ENCODE measurements around the gene RFC5. TPM values are rescaled to one million over a fixed set of nuclear protein-coding genes. Genes with fewer than 3 reads are reported as not detected.
"Not testable (repeated sequence)": the region's sequence is repeated elsewhere in the genome, so short reads cannot be mapped to it uniquely, and the experiment has no call there.

Gene RFC5
- total RNA-seq, 3 donors from 2014 or later: 9.8 to 14.7 (median 14.0) TPM

DNA sequence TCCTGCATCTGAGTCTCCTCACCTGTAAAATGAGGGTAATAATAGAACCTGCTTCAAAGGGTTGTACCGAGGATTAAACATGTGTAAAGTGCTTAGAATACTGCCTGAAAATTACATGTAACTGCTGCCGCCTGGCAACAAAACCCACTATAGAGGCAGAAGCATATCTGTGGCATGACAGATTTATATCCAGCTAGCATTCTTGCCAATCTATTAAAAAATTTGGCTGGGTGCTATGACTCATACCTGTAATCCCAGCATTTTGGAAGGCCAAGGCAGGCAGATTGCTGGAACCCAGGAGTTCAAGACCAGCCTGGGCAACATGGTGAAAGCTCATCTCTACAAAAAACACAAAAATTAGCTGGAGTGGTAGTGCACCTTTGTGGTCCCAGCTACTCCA, 31.3 kb upstream of the RFC5 start:
- Histone ChIP-seq H3K9me3 (no peaks in the 10 kb centered on the region), H3K4me3 (no peak overlapping the region), H3K36me3 (ENCODE audit: low read depth) (no peaks in the 10 kb centered on the region), H3K4me1 (ENCODE audit: low read depth) (no peaks in the 10 kb centered on the region)
- ATAC-seq (no peak), DNase-seq (no peak)
- intact Hi-C loops (cut with DNase I, micrococcal nuclease): no loop called here
- TF ChIP-seq, protein P1, sequence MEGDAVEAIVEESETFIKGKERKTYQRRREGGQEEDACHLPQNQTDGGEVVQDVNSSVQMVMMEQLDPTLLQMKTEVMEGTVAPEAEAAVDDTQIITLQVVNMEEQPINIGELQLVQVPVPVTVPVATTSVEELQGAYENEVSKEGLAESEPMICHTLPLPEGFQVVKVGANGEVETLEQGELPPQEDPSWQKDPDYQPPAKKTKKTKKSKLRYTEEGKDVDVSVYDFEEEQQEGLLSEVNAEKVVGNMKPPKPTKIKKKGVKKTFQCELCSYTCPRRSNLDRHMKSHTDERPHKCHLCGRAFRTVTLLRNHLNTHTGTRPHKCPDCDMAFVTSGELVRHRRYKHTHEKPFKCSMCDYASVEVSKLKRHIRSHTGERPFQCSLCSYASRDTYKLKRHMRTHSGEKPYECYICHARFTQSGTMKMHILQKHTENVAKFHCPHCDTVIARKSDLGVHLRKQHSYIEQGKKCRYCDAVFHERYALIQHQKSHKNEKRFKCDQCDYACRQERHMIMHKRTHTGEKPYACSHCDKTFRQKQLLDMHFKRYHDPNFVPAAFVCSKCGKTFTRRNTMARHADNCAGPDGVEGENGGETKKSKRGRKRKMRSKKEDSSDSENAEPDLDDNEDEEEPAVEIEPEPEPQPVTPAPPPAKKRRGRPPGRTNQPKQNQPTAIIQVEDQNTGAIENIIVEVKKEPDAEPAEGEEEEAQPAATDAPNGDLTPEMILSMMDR (IDR thresholded peaks at IDR 0.05): no peak

DNA sequence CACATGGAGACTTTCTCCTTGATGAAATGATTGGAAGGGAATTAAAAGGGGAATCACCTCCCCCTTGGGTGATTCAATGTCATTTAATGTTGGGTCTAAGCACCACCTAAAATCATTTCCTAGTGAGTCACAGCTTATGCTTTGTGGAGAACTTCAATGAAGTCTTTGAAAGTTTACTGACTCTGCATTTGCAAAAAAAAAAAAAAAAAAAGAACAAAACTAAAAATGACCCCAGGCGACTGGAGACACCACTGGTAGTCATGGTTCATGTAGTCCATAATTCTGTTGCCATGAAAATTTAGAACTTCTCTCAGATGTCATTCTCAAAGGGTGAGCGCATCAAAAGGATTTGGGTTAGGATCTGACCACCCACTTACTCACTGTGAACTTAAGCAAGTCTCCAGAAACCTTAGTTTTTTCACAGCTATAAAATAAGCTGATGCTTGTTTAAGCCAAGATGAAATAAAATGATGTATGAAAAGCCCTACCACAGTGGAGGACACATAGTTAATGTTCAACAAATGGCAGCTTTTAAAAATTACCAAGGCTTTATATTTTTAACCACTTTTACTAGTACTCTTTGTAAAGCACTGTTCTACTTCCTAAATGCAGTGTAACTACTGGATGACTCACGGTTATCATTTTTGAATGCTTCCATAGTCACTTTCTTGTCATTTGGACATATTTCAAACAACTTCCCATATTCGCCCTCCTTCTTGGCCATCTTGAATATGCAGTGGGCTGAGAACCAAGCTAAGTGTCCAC, 29.6 kb upstream of the RFC5 start:
- H3K36me3 ChIP-seq (ENCODE audit: low read depth): no peaks in the 10 kb centered on the region
- H3K4me1 ChIP-seq (ENCODE audit: low read depth): no peaks in the 10 kb centered on the region
- H3K9me3 ChIP-seq: no peaks in the 10 kb centered on the region
- TF ChIP-seq, protein P1 (IDR thresholded peaks at IDR 0.05): no peak
- DNase-seq (no peak), ATAC-seq (no peak)
- intact Hi-C loops (cut with DNase I, micrococcal nuclease): no loop called here
- H3K4me3 ChIP-seq: no peak overlapping the region

DNA sequence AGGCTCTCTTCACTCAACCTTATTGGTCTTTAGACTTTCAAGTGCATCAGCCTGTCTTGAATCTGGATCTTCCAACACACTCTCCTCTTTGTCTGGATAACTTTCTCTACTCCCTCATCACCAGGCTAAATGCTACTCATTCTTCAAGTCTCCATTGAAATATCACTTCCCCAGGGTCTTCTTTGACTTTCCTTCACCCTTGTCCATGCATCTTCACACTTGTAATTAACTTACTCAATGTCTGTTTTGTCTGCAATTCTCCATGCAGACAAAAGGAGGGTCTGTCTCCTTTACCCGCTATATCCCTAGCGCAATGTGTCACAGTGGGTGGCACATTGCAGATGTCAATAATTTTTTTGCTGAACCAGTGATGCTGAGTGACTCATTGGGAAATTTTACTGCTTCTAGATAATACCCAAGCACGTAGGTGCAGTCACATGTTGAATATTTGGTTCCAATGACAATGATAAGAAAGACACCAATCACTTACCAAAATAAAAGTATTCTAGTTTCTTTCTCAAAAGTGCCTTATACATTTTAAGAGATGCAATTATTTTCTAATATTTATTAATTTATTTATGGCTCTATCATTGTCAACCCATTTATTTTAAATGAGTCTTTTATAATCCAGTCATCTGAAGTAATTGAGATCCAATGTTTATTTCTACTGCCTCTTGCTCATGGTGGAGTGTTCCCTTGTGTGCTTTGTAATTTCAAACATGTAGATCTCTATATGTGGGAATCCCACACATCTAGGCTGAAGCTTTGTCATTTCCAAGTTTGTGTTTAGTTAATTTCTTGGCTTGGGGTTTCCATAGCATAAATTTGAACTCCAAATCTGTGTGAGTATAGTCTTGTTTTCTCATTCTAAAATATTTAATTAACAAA, 21.7 kb upstream of the RFC5 start:
- intact Hi-C loops (cut with DNase I, micrococcal nuclease): no loop called here
- DNase-seq (no peak), ATAC-seq (no peak)
- Histone ChIP-seq H3K4me1 (ENCODE audit: low read depth) (no peaks in the 10 kb centered on the region), H3K9me3 (no peaks in the 10 kb centered on the region), H3K4me3 (no peak overlapping the region), H3K36me3 (ENCODE audit: low read depth) (no peaks in the 10 kb centered on the region)
- TF ChIP-seq, protein P1 (IDR thresholded peaks at IDR 0.05): no peak

DNA sequence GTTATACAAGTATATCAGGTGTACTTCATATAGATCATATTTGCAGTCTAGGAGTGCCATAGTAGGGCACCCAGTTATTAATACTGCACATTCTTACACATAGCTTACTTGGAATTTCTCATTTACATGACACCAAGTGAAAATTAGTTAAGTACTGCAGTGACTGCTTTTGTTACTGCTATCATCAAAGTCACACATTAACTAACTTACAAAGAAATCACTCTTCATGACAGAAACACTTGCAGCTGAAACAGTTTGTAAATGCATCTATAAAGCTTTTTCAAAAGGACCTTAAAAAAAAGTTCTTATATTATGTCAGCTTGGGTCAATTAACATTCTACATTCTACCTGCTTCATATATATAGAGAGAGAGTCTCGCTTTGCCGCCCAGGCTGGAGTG, 17.8 kb upstream of the RFC5 start:
- TF ChIP-seq, protein P1 (IDR thresholded peaks at IDR 0.05): no peak
- intact Hi-C loops (cut with DNase I, micrococcal nuclease): no loop called here

DNA sequence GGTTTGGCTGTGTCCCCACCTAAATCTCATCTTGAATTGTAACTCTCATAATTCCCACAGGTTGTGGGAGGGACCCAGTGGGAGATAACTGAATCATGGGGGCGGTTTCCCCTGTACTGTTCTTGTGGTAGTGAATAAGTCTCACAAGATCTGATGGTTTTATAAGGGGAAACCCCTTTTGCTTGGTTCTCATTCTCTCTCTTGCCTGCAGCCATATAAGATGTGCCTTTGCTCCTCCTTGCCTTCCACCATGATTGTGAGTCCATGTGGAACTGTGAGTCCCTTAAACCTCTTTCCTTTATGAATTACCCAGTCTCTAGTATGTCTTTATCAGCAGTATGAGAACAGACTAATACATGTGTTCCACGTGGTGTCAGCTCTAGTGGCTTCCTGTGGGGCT, 16.7 kb upstream of the RFC5 start:
- intact Hi-C loops (cut with DNase I, micrococcal nuclease); H3K4me1 ChIP-seq (ENCODE audit: low read depth); H3K9me3 ChIP-seq; ATAC-seq; DNase-seq; H3K4me3 ChIP-seq; H3K36me3 ChIP-seq (ENCODE audit: low read depth): not testable (repeated sequence)

More for the DNA sequence above, 17.8 kb upstream of the RFC5 start:
- Histone ChIP-seq H3K4me1 (ENCODE audit: low read depth) (no peaks in the 10 kb centered on the region), H3K36me3 (ENCODE audit: low read depth) (no peaks in the 10 kb centered on the region), H3K9me3 (no peaks in the 10 kb centered on the region), H3K4me3 (no peak overlapping the region)
- ATAC-seq: peak; percentile 27
- no peak for DNase-seq

DNA sequence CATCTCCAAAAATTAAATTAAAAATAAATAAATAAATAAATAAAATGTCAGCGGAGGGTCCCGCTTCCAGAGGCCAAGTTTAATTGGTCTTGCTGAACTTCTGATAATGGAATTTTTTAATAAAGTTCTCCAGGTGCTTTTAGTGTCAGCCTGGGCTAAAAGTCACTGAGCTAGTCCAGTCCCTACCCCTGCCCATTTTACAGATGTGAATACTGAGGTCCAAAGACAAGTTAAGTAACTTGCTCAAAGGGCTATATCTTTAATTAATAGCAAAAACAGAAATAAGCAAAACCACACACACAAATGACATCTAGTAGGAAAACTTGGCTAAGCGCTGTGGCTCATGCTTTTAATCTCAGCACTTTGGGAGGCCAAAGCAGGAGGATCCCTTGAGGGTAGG, 5.6 kb upstream of the RFC5 start:
- DNase-seq (no peak), ATAC-seq (no peak)
- TF ChIP-seq, protein P1 (IDR thresholded peaks at IDR 0.05): no peak
- intact Hi-C loops (cut with DNase I, micrococcal nuclease): no loop called here
- Histone ChIP-seq H3K4me1 (ENCODE audit: low read depth) (no peaks in the 10 kb centered on the region), H3K9me3 (no peaks in the 10 kb centered on the region), H3K4me3 (no peak overlapping the region), H3K36me3 (ENCODE audit: low read depth) (no peaks in the 10 kb centered on the region)

Data from mucosa of descending colon (tissue), 3 donors.